ENCODE data around the gene ZNF524. TPM values are rescaled to one million over a fixed set of nuclear protein-coding genes. Genes with fewer than 3 reads are reported as not detected.

The ZNF524 gene
- total and polyA plus RNA-seq, 9 of the 15 experiments (the other 6 are each of a cell fraction or from before 2014, with no cell fraction given): 0.08 to 15.6 (median 2.9) TPM

GRCh38 chr19:55640577-55641425 lies 40.7 kb downstream of the ZNF524 start, which contains the start of gene ZNF580 (continued):
- TF ChIP-seq TFAP4 (CRISPR knock-in tag; IDR thresholded peaks at IDR 0.05; ENCODE audit: borderline replicate concordance): peak; percentile 9; the same call in 1 of the 2 replicates
- TF ChIP-seq MEIS2 (IDR thresholded peaks at IDR 0.05; ENCODE audit: partially characterized antibody): no peak
- TF ChIP-seq, protein P1, sequence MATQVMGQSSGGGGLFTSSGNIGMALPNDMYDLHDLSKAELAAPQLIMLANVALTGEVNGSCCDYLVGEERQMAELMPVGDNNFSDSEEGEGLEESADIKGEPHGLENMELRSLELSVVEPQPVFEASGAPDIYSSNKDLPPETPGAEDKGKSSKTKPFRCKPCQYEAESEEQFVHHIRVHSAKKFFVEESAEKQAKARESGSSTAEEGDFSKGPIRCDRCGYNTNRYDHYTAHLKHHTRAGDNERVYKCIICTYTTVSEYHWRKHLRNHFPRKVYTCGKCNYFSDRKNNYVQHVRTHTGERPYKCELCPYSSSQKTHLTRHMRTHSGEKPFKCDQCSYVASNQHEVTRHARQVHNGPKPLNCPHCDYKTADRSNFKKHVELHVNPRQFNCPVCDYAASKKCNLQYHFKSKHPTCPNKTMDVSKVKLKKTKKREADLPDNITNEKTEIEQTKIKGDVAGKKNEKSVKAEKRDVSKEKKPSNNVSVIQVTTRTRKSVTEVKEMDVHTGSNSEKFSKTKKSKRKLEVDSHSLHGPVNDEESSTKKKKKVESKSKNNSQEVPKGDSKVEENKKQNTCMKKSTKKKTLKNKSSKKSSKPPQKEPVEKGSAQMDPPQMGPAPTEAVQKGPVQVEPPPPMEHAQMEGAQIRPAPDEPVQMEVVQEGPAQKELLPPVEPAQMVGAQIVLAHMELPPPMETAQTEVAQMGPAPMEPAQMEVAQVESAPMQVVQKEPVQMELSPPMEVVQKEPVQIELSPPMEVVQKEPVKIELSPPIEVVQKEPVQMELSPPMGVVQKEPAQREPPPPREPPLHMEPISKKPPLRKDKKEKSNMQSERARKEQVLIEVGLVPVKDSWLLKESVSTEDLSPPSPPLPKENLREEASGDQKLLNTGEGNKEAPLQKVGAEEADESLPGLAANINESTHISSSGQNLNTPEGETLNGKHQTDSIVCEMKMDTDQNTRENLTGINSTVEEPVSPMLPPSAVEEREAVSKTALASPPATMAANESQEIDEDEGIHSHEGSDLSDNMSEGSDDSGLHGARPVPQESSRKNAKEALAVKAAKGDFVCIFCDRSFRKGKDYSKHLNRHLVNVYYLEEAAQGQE (IDR thresholded peaks at IDR 0.05; ENCODE audit: borderline replicate concordance): no peak
- TF ChIP-seq, protein P1 (CRISPR knock-in tag; IDR thresholded peaks at IDR 0.05; ENCODE audit: low read depth): 0 out of 2 replicates have a peak, but pooled peaks have one; percentile 16
- TF ChIP-seq RHOXF2B (CRISPR knock-in tag; conservative IDR thresholded peaks at IDR 0.05): no peak
- peak; percentile 93 for TF ChIP-seq ZBTB7A (IDR thresholded peaks at IDR 0.05; ENCODE audit: borderline replicate concordance, control insufficient read depth, low read depth, low read length)
- no peak for TF ChIP-seq MTA3 (IDR thresholded peaks at IDR 0.05; ENCODE audit: borderline replicate concordance)
- peak in 1 of 2 experiments; percentile 95; a peak in 2 of 4 replicates for TF ChIP-seq ZNF639 (CRISPR knock-in tag; conservative IDR thresholded peaks at IDR 0.05 in 1 of 2, IDR thresholded peaks at IDR 0.05 in 1 of 2)
- no peak for TF ChIP-seq ZBTB8A (IDR thresholded peaks at IDR 0.05; ENCODE audit: partially characterized antibody)
- TF ChIP-seq ELK3 (CRISPR knock-in tag; IDR thresholded peaks at IDR 0.05): no peak
- no peak for TF ChIP-seq HDAC6 (IDR thresholded peaks at IDR 0.05; ENCODE audit: low read depth, low read length)
